Measurements from ENCODE around the gene NKD2.

GRCh38 chr5:1065891-1066650 is 57.5 kb downstream of the NKD2 start:
- TF ChIP-seq CTCF (conservative IDR thresholded peaks at IDR 0.05) = no peak
- no peak for TF ChIP-seq ZFX (IDR thresholded peaks at IDR 0.05)

All from C4-2B (cell line).